DOHH2 (cell line): ENCODE measurements around the gene COL23A1.

Source experiments
- H3F3A ChIP-seq: fragments of 200-600 bp; sonication (generic), shearing (Covaris generic); 2 replicates; pipeline ENCODE4 v1.6.0; 2016; ENCODE audit warnings: antibody characterized with exemption, mild to moderate bottlenecking; ENCODE audit not compliant: control insufficient read depth, insufficient read depth
- H3K27ac ChIP-seq: fragments of 200-600 bp; sonication (generic); 2 replicates; pipeline ENCODE4 v1.5.1; 2014; ENCODE audit warnings: low read depth, mild to moderate bottlenecking, low read length, moderate library complexity
- H3K27me3 ChIP-seq: fragments of 200-600 bp; sonication (generic); 2 replicates; pipeline ENCODE4 v1.6.1; 2014; ENCODE audit warnings: mild to moderate bottlenecking, low read length, mixed read lengths; ENCODE audit not compliant: control insufficient read depth
- H3K36me3 ChIP-seq: fragments of 200-600 bp; sonication (generic); 2 replicates; pipeline ENCODE4 v1.6.1; 2014; ENCODE audit warnings: mild to moderate bottlenecking, low read length, moderate library complexity, mixed read lengths; ENCODE audit not compliant: control insufficient read depth
- H3K4me1 ChIP-seq: fragments of 200-600 bp; sonication (generic); 2 replicates; pipeline ENCODE4 v1.6.1; 2014; ENCODE audit warnings: mild to moderate bottlenecking, low read length, mixed read lengths; ENCODE audit not compliant: control insufficient read depth
- H3K4me2 ChIP-seq: fragments of 200-600 bp; sonication (generic); 2 replicates; pipeline ENCODE4 v1.6.0; 2014; ENCODE audit warnings: mild to moderate bottlenecking, low read length, moderate library complexity
- H3K4me3 ChIP-seq: fragments of 200-600 bp; sonication (generic); 2 replicates; pipeline ENCODE4 v1.5.1; 2014; ENCODE audit warnings: mild to moderate bottlenecking, low read length, mixed read lengths
- H3K79me2 ChIP-seq: fragments of 200-600 bp; sonication (generic); 2 replicates; pipeline ENCODE4 v1.6.1; 2014; ENCODE audit warnings: mild to moderate bottlenecking, low read length, mixed read lengths; ENCODE audit not compliant: control insufficient read depth
- H3K9me2 ChIP-seq: fragments of 200-600 bp; sonication (generic); replicated peaks from 2 replicates; pipeline ENCODE4 v1.6.1; 2014; ENCODE audit warnings: mild to moderate bottlenecking, low read length, mixed read lengths; ENCODE audit not compliant: control insufficient read depth
- H3K9me3 ChIP-seq: fragments of 200-600 bp; sonication (generic); 2 replicates; pipeline ENCODE4 v1.6.1; 2014; ENCODE audit warnings: antibody characterized with exemption, low read length, mixed read lengths; ENCODE audit not compliant: control insufficient read depth, insufficient read depth
- H4K20me1 ChIP-seq: fragments of 200-600 bp; sonication (generic); 2 replicates; pipeline ENCODE4 v1.6.0; 2014; ENCODE audit warnings: low read depth, mild to moderate bottlenecking, antibody characterized with exemption, low read length, moderate library complexity; ENCODE audit not compliant: control insufficient read depth, insufficient read depth
- CTCF ChIP-seq: fragments of 200-600 bp; sonication (generic); IDR thresholded peaks from one replicate; pipeline ENCODE4 v1.5.1; 2014; ENCODE audit warnings: antibody characterized with exemption, mild to moderate bottlenecking, low read depth, low read length; ENCODE audit not compliant: poor library complexity, severe bottlenecking
- EZH2phosphoT487 ChIP-seq: fragments of 200-600 bp; sonication (generic); IDR thresholded peaks from 2 replicates; pipeline ENCODE4 v1.6.1; 2017; ENCODE audit warnings: borderline replicate concordance, mild to moderate bottlenecking, antibody characterized with exemption, low read length, moderate library complexity, mixed read lengths

Gene COL23A1

GRCh38 chr5:178441486-178442270 lies 148.5 kb downstream of the COL23A1 start:
- no peak overlapping the region for H3K4me2 ChIP-seq
- no peaks in the 10 kb centered on the region for H3F3A ChIP-seq
- H3K9me3 ChIP-seq: no peaks in the 10 kb centered on the region
- no peaks in the 10 kb centered on the region for H4K20me1 ChIP-seq
- TF ChIP-seq CTCF: no peak
- TF ChIP-seq EZH2phosphoT487: no peak
- H3K4me3 ChIP-seq: no peak overlapping the region
- no peaks in the 10 kb centered on the region for H3K79me2 ChIP-seq
- no peak overlapping the region for H3K27ac ChIP-seq
- no peaks in the 10 kb centered on the region for H3K9me2 ChIP-seq
- 0 out of 2 replicates have a peak, but pooled peaks cover 2% of the 10 kb centered on the region for H3K27me3 ChIP-seq
- no peaks in the 10 kb centered on the region for H3K36me3 ChIP-seq
- H3K4me1 ChIP-seq: peaks cover 6% of the 10 kb centered on the region; the same call in 1 of the 2 replicates

GRCh38 chr5:178440181-178440580 lies 150.0 kb downstream of the COL23A1 start:
- no peak for TF ChIP-seq EZH2phosphoT487
- no peak for TF ChIP-seq CTCF
- Histone ChIP-seq H3K36me3 (no peaks in the 10 kb centered on the region), H3K27ac (no peak overlapping the region), H3K27me3 (no peaks in the 10 kb centered on the region), H4K20me1 (no peaks in the 10 kb centered on the region), H3K4me3 (no peak overlapping the region), H3K4me2 (no peak overlapping the region), H3K9me3 (no peaks in the 10 kb centered on the region), H3K9me2 (no peaks in the 10 kb centered on the region), H3F3A (no peaks in the 10 kb centered on the region), H3K4me1 (peaks cover 6% of the 10 kb centered on the region; the same call in 1 of the 2 replicates), H3K79me2 (no peaks in the 10 kb centered on the region)

GRCh38 chr5:178439493-178440180 lies 150.6 kb downstream of the COL23A1 start:
- TF ChIP-seq CTCF (no peak), EZH2phosphoT487 (no peak)
- H4K20me1 ChIP-seq: no peaks in the 10 kb centered on the region
- H3K27ac ChIP-seq: no peak overlapping the region
- H3K9me3 ChIP-seq: no peaks in the 10 kb centered on the region
- no peaks in the 10 kb centered on the region for H3K79me2 ChIP-seq
- H3K36me3 ChIP-seq: no peaks in the 10 kb centered on the region
- peaks cover 6% of the 10 kb centered on the region; the same call in 1 of the 2 replicates for H3K4me1 ChIP-seq
- no peak overlapping the region for H3K4me3 ChIP-seq
- H3F3A ChIP-seq: no peaks in the 10 kb centered on the region
- no peak overlapping the region for H3K4me2 ChIP-seq
- H3K9me2 ChIP-seq: no peaks in the 10 kb centered on the region
- H3K27me3 ChIP-seq: no peaks in the 10 kb centered on the region
